Loucy (cell line): Measurements from ENCODE around the gene TAF1L.

Experiments used
- EZH2phosphoT487 ChIP-seq: fragments of 200-600 bp; IDR thresholded peaks from 2 replicates; pipeline ENCODE4 v1.6.1; 2018; ENCODE audit warnings: antibody characterized with exemption, mild to moderate bottlenecking, moderate library complexity, borderline replicate concordance
- TF ChIP-seq, protein P1 (sequence below): fragments of 200-600 bp; sonication (generic); conservative IDR thresholded peaks from 2 replicates; pipeline ENCODE4 v1.5.1; 2014; ENCODE audit warnings: mild to moderate bottlenecking, antibody characterized with exemption, low read length

DNA sequence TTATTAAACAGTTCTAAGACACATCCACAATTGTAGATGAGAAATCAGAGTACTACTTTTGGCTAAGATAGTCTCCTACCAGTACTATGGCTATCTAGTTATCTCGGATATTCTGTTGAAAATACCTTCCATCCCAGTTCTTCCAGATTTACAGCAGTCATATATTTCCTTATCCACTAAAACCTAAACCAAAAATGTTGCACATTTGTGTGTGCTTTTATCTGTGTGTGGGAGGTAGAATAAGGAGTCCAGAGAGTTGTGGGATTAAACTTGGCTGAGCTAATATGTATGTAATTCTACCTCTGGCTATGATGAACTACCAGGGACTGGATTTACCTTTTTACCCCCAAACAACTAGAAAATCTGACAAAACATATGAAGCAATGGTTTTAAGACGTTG, 45.0 kb downstream of the TAF1L start:
- TF ChIP-seq, protein P1, sequence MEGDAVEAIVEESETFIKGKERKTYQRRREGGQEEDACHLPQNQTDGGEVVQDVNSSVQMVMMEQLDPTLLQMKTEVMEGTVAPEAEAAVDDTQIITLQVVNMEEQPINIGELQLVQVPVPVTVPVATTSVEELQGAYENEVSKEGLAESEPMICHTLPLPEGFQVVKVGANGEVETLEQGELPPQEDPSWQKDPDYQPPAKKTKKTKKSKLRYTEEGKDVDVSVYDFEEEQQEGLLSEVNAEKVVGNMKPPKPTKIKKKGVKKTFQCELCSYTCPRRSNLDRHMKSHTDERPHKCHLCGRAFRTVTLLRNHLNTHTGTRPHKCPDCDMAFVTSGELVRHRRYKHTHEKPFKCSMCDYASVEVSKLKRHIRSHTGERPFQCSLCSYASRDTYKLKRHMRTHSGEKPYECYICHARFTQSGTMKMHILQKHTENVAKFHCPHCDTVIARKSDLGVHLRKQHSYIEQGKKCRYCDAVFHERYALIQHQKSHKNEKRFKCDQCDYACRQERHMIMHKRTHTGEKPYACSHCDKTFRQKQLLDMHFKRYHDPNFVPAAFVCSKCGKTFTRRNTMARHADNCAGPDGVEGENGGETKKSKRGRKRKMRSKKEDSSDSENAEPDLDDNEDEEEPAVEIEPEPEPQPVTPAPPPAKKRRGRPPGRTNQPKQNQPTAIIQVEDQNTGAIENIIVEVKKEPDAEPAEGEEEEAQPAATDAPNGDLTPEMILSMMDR = no peak
- no peak for TF ChIP-seq EZH2phosphoT487
